ENCODE data around the gene RTKN. TPM values are rescaled to one million over a fixed set of nuclear protein-coding genes. Genes with fewer than 3 reads are reported as not detected.

The RTKN gene
- total and polyA plus RNA-seq, 10 of the 15 experiments (the other 5 are each of a cell fraction or from before 2014, with no cell fraction given) = 0.50 to 12.3 (median 5.4) TPM

- CTCF ChIA-PET = no interaction called here
- Histone ChIP-seq H3K4me1 (ENCODE audit: control insufficient read depth, insufficient read depth, low read length) (no peaks in the 10 kb centered on the region; the same call in 1 of the 2 replicates), H3K79me2 (ENCODE audit: control insufficient read depth, insufficient read depth, low read length) (peaks cover 9% of the 10 kb centered on the region), H3K27ac (ENCODE audit: control insufficient read depth, insufficient read depth) (no peak overlapping the region), H4K20me1 (ENCODE audit: control insufficient read depth, insufficient read depth) (peaks cover 7% of the 10 kb centered on the region; the same call in 1 of the 2 replicates), H3K4me2 (ENCODE audit: control insufficient read depth, insufficient read depth) (no peak overlapping the region), H2AFZ (ENCODE audit: control insufficient read depth, low read depth, low read length) (no peak overlapping the region), H3K36me3 (ENCODE audit: control insufficient read depth in 2 of 2, insufficient read depth in 2 of 2, low read length in 1 of 2) (peaks cover 9 to 15% of the 10 kb centered on the region in 2 experiments; a peak in 3 of 4 replicates), H3K4me3 (no peak overlapping the region), H3K27me3 (replicated peaks in 1 of 2; ENCODE audit: control insufficient read depth in 2 of 2, insufficient read depth in 2 of 2, low read length in 1 of 2) (no peaks in the 10 kb centered on the region), H3K9ac (ENCODE audit: control insufficient read depth, insufficient read depth, low read length) (no peak overlapping the region), H3K9me3 (replicated peaks; ENCODE audit: control insufficient read depth, insufficient read depth, low read length) (no peaks in the 10 kb centered on the region)
- in situ Hi-C loops (cut with MboI) = no loop called here
- DNase-seq (ENCODE audit: low read depth, low spot score) (no peak), FAIRE-seq (no peak), ATAC-seq (no peak)
- BruUV-seq (replicated peaks) = no TSS peak
- SMC1A ChIA-PET (ENCODE audit: uncharacterized antibody, unreplicated experiment) = no interaction called here
- POLR2A ChIA-PET = no interaction called here
- RAD21 ChIA-PET (ENCODE audit: unreplicated experiment) = no interaction called here
- TF ChIP-seq ZNF217 (IDR thresholded peaks at IDR 0.05) (no peak), SREBF1 (IDR thresholded peaks at IDR 0.05; ENCODE audit: low read length) (no peak), MYB (IDR thresholded peaks at IDR 0.05; ENCODE audit: borderline replicate concordance, low read depth, low read length) (no peak), SPI1 (IDR thresholded peaks at IDR 0.05; ENCODE audit: borderline replicate concordance, insufficient read depth, low read depth, low read length) (peak; percentile 39; the same call in 1 of the 2 replicates)
- intact Hi-C loops (cut with micrococcal nuclease; ENCODE audit: unreplicated experiment) = no loop called here
- WGBS (ENCODE audit: insufficient coverage, insufficient replicate concordance, low lambda C conversion rate, missing lambda C conversion rate) = 50% methylated on average over 2 of the region's 2 CpGs
These were observed 65.9 kb downstream of the RTKN start for GRCh38 chr2:74375838-74376237.

Other genes with a start within 250 kb of the RTKN start
Only the 7 nearest of the 21 such genes appear.
- 3.7 and 4.4 TPM in 2 replicates for gene C2orf81, start 20.3 kb downstream of the RTKN start, total RNA-seq (2014; rRNA removed)
- gene C2orf81, start 20.3 kb downstream of the RTKN start, total RNA-seq (2014; rRNA removed; fragmentation: Illumina TruSeq; extraction: Trizol) = 1.3 and 2.0 TPM in 2 replicates
- gene C2orf81, start 20.3 kb downstream of the RTKN start, total RNA-seq (2021) = 9.5 and 9.8 TPM in 2 replicates
- 0.81 and 1.1 TPM in 2 replicates for gene C2orf81, start 20.3 kb downstream of the RTKN start, polyA plus RNA-seq (2011; rRNA removed)
- 0.57 and 1.7 TPM in 2 replicates for gene C2orf81, start 20.3 kb downstream of the RTKN start, polyA plus RNA-seq (2014; fragmentation: Illumina TruSeq; extraction: Trizol)
- gene C2orf81, start 20.3 kb downstream of the RTKN start, polyA plus RNA-seq (2014; fragmentation: Nextera tagmentation; extraction: Ambion mirVana) = under 1 TPM; 0.10 to 0.27 TPM
- gene C2orf81, start 20.3 kb downstream of the RTKN start, polyA plus RNA-seq (2014; rRNA removed) = 4.8 and 6.3 TPM in 2 replicates
- 1 to 10 TPM; 3.3 to 3.5 TPM for gene C2orf81, start 20.3 kb downstream of the RTKN start, polyA plus RNA-seq (2016; fragmentation: Nextera tagmentation; extraction: Ambion mirVana)
- gene WDR54, start 20.2 kb downstream of the RTKN start, total RNA-seq (2014; rRNA removed) = 71.8 and 77.1 TPM in 2 replicates
- gene WDR54, start 20.2 kb downstream of the RTKN start, total RNA-seq (2014; rRNA removed; fragmentation: Illumina TruSeq; extraction: Trizol) = 38.2 and 39.0 TPM in 2 replicates
- gene WDR54, start 20.2 kb downstream of the RTKN start, total RNA-seq (2021) = 64.8 and 66.0 TPM in 2 replicates
- gene WDR54, start 20.2 kb downstream of the RTKN start, polyA plus RNA-seq (2011; rRNA removed) = 72.2 and 116 TPM in 2 replicates
- 22.3 and 43.0 TPM in 2 replicates for gene WDR54, start 20.2 kb downstream of the RTKN start, polyA plus RNA-seq (2014; fragmentation: Illumina TruSeq; extraction: Trizol)
- gene WDR54, start 20.2 kb downstream of the RTKN start, polyA plus RNA-seq (2014; fragmentation: Nextera tagmentation; extraction: Ambion mirVana) = 10 to 100 TPM; 88.7 to 89.5 TPM
- gene WDR54, start 20.2 kb downstream of the RTKN start, polyA plus RNA-seq (2014; rRNA removed) = 80.8 and 90.9 TPM in 2 replicates
- gene WDR54, start 20.2 kb downstream of the RTKN start, polyA plus RNA-seq (2016; fragmentation: Nextera tagmentation; extraction: Ambion mirVana) = 100 to 1,000 TPM; 104 to 116 TPM
- gene INO80B, start 13.2 kb upstream of the RTKN start, total RNA-seq (2014; rRNA removed) = 14.8 and 16.5 TPM in 2 replicates
- gene INO80B, start 13.2 kb upstream of the RTKN start, total RNA-seq (2014; rRNA removed; fragmentation: Illumina TruSeq; extraction: Trizol) = 11.0 and 11.2 TPM in 2 replicates
- gene INO80B, start 13.2 kb upstream of the RTKN start, total RNA-seq (2021) = 26.7 and 26.9 TPM in 2 replicates
- gene INO80B, start 13.2 kb upstream of the RTKN start, polyA plus RNA-seq (2011; rRNA removed) = 11.3 and 14.8 TPM in 2 replicates
- gene INO80B, start 13.2 kb upstream of the RTKN start, polyA plus RNA-seq (2014; fragmentation: Illumina TruSeq; extraction: Trizol) = 13.7 and 15.0 TPM in 2 replicates
- gene INO80B, start 13.2 kb upstream of the RTKN start, polyA plus RNA-seq (2014; fragmentation: Nextera tagmentation; extraction: Ambion mirVana) = 1 to 10 TPM; 1.3 to 1.8 TPM
- gene INO80B, start 13.2 kb upstream of the RTKN start, polyA plus RNA-seq (2014; rRNA removed) = 16.7 and 21.3 TPM in 2 replicates
- gene INO80B, start 13.2 kb upstream of the RTKN start, polyA plus RNA-seq (2016; fragmentation: Nextera tagmentation; extraction: Ambion mirVana) = 1 to 10 TPM; 5.0 to 6.7 TPM
- 46.3 and 53.3 TPM in 2 replicates for gene WBP1, start 16.5 kb upstream of the RTKN start, total RNA-seq (2014; rRNA removed)
- 23.6 and 25.5 TPM in 2 replicates for gene WBP1, start 16.5 kb upstream of the RTKN start, total RNA-seq (2014; rRNA removed; fragmentation: Illumina TruSeq; extraction: Trizol)
- gene WBP1, start 16.5 kb upstream of the RTKN start, total RNA-seq (2021) = 42.5 and 46.6 TPM in 2 replicates
- 27.2 and 43.0 TPM in 2 replicates for gene WBP1, start 16.5 kb upstream of the RTKN start, polyA plus RNA-seq (2011; rRNA removed)
- 20.4 and 47.7 TPM in 2 replicates for gene WBP1, start 16.5 kb upstream of the RTKN start, polyA plus RNA-seq (2014; fragmentation: Illumina TruSeq; extraction: Trizol)
- 10 to 100 TPM in 1 of 2 experiments, 1 to 10 TPM in 1; 4.2 to 11.5 TPM for gene WBP1, start 16.5 kb upstream of the RTKN start, polyA plus RNA-seq (2014; fragmentation: Nextera tagmentation; extraction: Ambion mirVana)
- gene WBP1, start 16.5 kb upstream of the RTKN start, polyA plus RNA-seq (2014; rRNA removed) = 76.8 and 78.0 TPM in 2 replicates
- gene WBP1, start 16.5 kb upstream of the RTKN start, polyA plus RNA-seq (2016; fragmentation: Nextera tagmentation; extraction: Ambion mirVana) = 10 to 100 TPM; 38.5 to 44.6 TPM
- 48.9 and 52.2 TPM in 2 replicates for gene MOGS, start 23.4 kb upstream of the RTKN start, total RNA-seq (2014; rRNA removed)
- gene MOGS, start 23.4 kb upstream of the RTKN start, total RNA-seq (2014; rRNA removed; fragmentation: Illumina TruSeq; extraction: Trizol) = 24.8 and 25.3 TPM in 2 replicates
- gene MOGS, start 23.4 kb upstream of the RTKN start, total RNA-seq (2021) = 54.5 and 60.4 TPM in 2 replicates
- 20.4 and 36.2 TPM in 2 replicates for gene MOGS, start 23.4 kb upstream of the RTKN start, polyA plus RNA-seq (2011; rRNA removed)
- gene MOGS, start 23.4 kb upstream of the RTKN start, polyA plus RNA-seq (2014; fragmentation: Illumina TruSeq; extraction: Trizol) = 29.8 and 34.1 TPM in 2 replicates
- 1 to 10 TPM; 3.7 to 3.9 TPM for gene MOGS, start 23.4 kb upstream of the RTKN start, polyA plus RNA-seq (2014; fragmentation: Nextera tagmentation; extraction: Ambion mirVana)
- gene MOGS, start 23.4 kb upstream of the RTKN start, polyA plus RNA-seq (2014; rRNA removed) = 49.0 and 52.7 TPM in 2 replicates
- gene MOGS, start 23.4 kb upstream of the RTKN start, polyA plus RNA-seq (2016; fragmentation: Nextera tagmentation; extraction: Ambion mirVana) = 10 to 100 TPM; 21.5 to 30.7 TPM
- 70.6 and 73.5 TPM in 2 replicates for gene MRPL53, start 30.7 kb upstream of the RTKN start, total RNA-seq (2014; rRNA removed)
- gene MRPL53, start 30.7 kb upstream of the RTKN start, total RNA-seq (2014; rRNA removed; fragmentation: Illumina TruSeq; extraction: Trizol) = 40.6 and 46.7 TPM in 2 replicates
- gene MRPL53, start 30.7 kb upstream of the RTKN start, total RNA-seq (2021) = 131 and 146 TPM in 2 replicates
- 25.6 and 27.2 TPM in 2 replicates for gene MRPL53, start 30.7 kb upstream of the RTKN start, polyA plus RNA-seq (2011; rRNA removed)
- 3.7 and 15.1 TPM in 2 replicates for gene MRPL53, start 30.7 kb upstream of the RTKN start, polyA plus RNA-seq (2014; fragmentation: Illumina TruSeq; extraction: Trizol)
- gene MRPL53, start 30.7 kb upstream of the RTKN start, polyA plus RNA-seq (2014; fragmentation: Nextera tagmentation; extraction: Ambion mirVana) = 10 to 100 TPM; 40.8 to 94.1 TPM
- 88.3 and 116 TPM in 2 replicates for gene MRPL53, start 30.7 kb upstream of the RTKN start, polyA plus RNA-seq (2014; rRNA removed)
- gene MRPL53, start 30.7 kb upstream of the RTKN start, polyA plus RNA-seq (2016; fragmentation: Nextera tagmentation; extraction: Ambion mirVana) = 100 to 1,000 TPM; 166 to 167 TPM
- gene CCDC142, start 41.1 kb upstream of the RTKN start, total RNA-seq (2014; rRNA removed) = 16.3 and 16.9 TPM in 2 replicates
- 10.6 and 10.9 TPM in 2 replicates for gene CCDC142, start 41.1 kb upstream of the RTKN start, total RNA-seq (2014; rRNA removed; fragmentation: Illumina TruSeq; extraction: Trizol)
- gene CCDC142, start 41.1 kb upstream of the RTKN start, total RNA-seq (2021) = 7.6 and 15.7 TPM in 2 replicates
- gene CCDC142, start 41.1 kb upstream of the RTKN start, polyA plus RNA-seq (2011; rRNA removed) = 2.2 and 5.0 TPM in 2 replicates
- gene CCDC142, start 41.1 kb upstream of the RTKN start, polyA plus RNA-seq (2014; fragmentation: Illumina TruSeq; extraction: Trizol) = 5.2 and 7.1 TPM in 2 replicates
- 1 to 10 TPM in 1 of 2 experiments, under 1 TPM in 1; 0.93 to 1.5 TPM for gene CCDC142, start 41.1 kb upstream of the RTKN start, polyA plus RNA-seq (2014; fragmentation: Nextera tagmentation; extraction: Ambion mirVana)
- 12.5 and 14.8 TPM in 2 replicates for gene CCDC142, start 41.1 kb upstream of the RTKN start, polyA plus RNA-seq (2014; rRNA removed)
- gene CCDC142, start 41.1 kb upstream of the RTKN start, polyA plus RNA-seq (2016; fragmentation: Nextera tagmentation; extraction: Ambion mirVana) = 1 to 10 TPM; 8.2 to 9.9 TPM